Motor neuron (in vitro differentiated cells): ENCODE data around the gene PSMF1. TPM values are rescaled to one million over a fixed set of nuclear protein-coding genes. Genes with fewer than 3 reads are reported as not detected.

ENCODE experiments used
- ATAC-seq, 8 experiments: fragments of 200-7000 bp; cut with Tn5 transposase; replicated peaks in 6 of 8; 2 replicates each; pipeline ENCODE4 v1.8.0; 2021; ENCODE audit warnings: mild to moderate bottlenecking in 8 of 8, moderate library complexity in 8 of 8
- H3K27ac ChIP-seq, 2 donors: fragments of 250-450 bp; sonication (Bioruptor Pico); 2 replicates each; pipeline ENCODE4 v1.9.0; 2021; ENCODE audit warnings: antibody characterized with exemption in 2 of 2, mild to moderate bottlenecking in 2 of 2, moderate library complexity in 1 of 2
- H3K4me1 ChIP-seq, 2 donors: fragments of 250-450 bp; sonication (Bioruptor Pico); replicated peaks in 1 of 2; 2 replicates each; pipeline ENCODE4 v1.6.1; 2021; ENCODE audit warnings: antibody characterized with exemption in 2 of 2, mild to moderate bottlenecking in 2 of 2, moderate library complexity in 1 of 2
- H3K4me3 ChIP-seq, 5 donors: fragments of 250-450 bp; sonication (Bioruptor Pico); 2 replicates each; pipeline ENCODE4 v1.9.0; 2021; ENCODE audit warnings: antibody characterized with exemption in 5 of 5, mild to moderate bottlenecking in 5 of 5, moderate library complexity in 4 of 5
- whole genome bisulfite sequencing, 10 experiments: fragments of 450-650 bp; shearing (Covaris generic); methylation state at CpG; one replicate each; pipeline ENCODE4 v1.0.0; 2022; 5-methylcytosine and 5-hydroxymethylcytosine counted together
- in situ Hi-C, 9 experiments: fragments of 400-800 bp; cut with MboI; loops; one replicate each; pipeline ENCODE4 v1.15.0; 2021; ENCODE audit warnings: low sequenced_read_pairs in 9 of 9, low pct_unique_long_range_greater_than_20kb in 2 of 9; ENCODE audit not compliant: unreplicated experiment in 9 of 9
- total RNA-seq, 8 experiments: library from RNA; unstranded; fragments of 300-600 nt; gene quantifications; 2 replicates each; pipeline versions ENCODE4 v1.2.3 to v1.2.4, GENCODE V29; 2022

The PSMF1 gene
- total RNA-seq, 8 experiments from 2014 or later, result 26.2 to 59.1 (median 42.6) TPM

DNA sequence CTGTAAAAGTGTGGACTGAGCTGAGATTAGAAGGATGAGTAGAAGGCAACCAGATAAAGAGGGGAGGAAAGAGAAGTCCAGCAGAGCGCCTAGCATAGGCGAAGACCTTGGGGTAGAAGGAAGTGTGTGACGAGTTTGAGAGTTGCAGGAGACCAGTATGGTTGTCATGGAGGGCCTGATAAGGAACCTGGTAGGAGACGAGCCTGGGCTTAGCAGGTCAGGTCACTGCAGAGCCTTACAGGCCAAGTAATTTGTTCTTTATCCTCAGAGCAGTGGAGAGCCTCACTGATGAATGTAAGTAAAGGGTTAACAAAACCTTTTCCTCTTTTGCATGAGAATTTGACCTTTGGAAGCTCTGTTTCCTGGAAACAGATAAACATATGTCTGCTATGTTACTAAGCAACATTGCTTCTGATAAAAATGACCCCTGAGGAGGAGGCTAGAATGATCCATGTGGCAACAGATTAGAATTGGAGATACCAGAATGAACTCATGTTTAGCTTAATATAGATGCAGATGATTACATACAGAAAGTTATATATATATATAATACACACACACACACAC lies 69.3 kb downstream of the PSMF1 start:
- no peak for ATAC-seq
- H3K4me1 ChIP-seq, result peaks cover 0 to 3% of the 10 kb centered on the region in 2 donors
- in situ Hi-C loops, result no loop called here
- H3K4me3 ChIP-seq, result no peak overlapping the region
- H3K27ac ChIP-seq, result no peak overlapping the region
- 0 to 100% (median 60%) methylated on average over 1 to 4 of the region's 4 CpGs; no CpG with 5 or more reads in 3 of the 10 experiments for whole genome bisulfite sequencing, 10 experiments

DNA sequence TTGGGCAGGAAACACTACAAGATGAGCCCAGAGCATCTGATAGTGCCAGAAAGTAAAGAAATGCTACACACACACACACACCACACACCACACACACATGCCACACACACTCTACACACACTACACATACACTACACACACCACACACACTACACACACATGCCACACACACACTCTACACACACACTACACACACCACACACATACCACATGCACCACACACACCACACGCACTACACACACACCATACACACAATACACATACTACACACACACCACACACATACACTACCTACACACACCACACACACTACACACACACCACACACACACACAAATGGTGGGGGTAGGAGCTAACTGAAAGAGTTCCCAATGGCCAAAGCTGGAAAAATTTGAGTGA lies 69.9 kb downstream of the PSMF1 start:
- in situ Hi-C loops, result no loop called here
- H3K4me1 ChIP-seq, result peaks cover 0 to 3% of the 10 kb centered on the region in 2 donors
- 40 to 60% methylated on average over 1 of the region's 1 CpG; no CpG with 5 or more reads in 8 of the 10 experiments for WGBS, 10 experiments
- ATAC-seq, result no peak
- H3K27ac ChIP-seq, result no peak overlapping the region
- no peak overlapping the region for H3K4me3 ChIP-seq

DNA sequence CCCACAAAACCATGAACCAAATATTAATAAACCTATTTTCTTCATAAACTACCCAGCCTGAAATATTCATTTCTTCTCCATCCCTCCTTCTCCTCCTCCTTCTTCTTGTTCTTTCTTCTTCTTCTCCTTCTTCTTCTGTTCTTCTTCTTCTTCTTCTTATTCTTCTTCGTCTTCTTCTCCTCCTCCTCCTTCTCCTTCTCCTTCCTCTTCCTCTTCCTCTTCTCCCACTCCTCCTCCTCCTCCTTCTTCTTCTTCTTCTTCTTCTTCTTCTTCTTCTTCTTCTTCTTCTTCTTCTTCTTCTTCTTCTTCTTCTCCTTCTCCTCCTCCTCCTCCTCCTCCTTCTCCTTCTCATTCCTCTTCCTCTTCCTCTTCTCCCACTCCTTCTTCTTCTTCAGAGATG lies 71.4 kb downstream of the PSMF1 start:
- WGBS, 10 experiments, result 0 to 73% (median 23%) methylated on average over 1 of the region's 1 CpG; no CpG with 5 or more reads in 5 of the 10 experiments
- ATAC-seq, result no peak
- in situ Hi-C loops, result no loop called here

DNA sequence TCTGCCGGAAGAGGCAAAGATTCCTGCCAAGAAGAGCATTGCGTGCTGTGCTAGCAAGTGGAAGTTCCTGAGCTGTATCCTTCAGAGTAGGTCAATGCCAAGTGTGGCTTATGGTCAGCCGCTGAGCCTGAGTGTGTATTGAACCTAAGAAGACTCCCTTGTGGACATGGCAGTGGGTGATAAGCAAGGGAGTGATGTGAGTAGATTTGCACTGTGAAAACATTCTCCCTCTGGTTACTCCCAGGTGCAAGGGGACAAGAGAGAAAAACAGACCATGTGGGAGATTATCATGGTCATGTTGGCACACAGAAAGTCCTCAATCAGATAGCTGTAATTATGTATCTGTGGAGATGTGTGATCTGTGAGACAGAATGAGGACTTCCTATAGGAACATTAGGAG lies 72.4 kb downstream of the PSMF1 start:
- no peak for ATAC-seq
- H3K4me1 ChIP-seq, result no peaks in the 10 kb centered on the region
- no peak overlapping the region for H3K4me3 ChIP-seq
- no peak overlapping the region for H3K27ac ChIP-seq
- in situ Hi-C loops, result no loop called here
- 66 to 100% (median 83%) methylated on average over 1 to 2 of the region's 3 CpGs; no CpG with 5 or more reads in 3 of the 10 experiments for WGBS, 10 experiments

More for the DNA sequence above, 71.4 kb downstream of the PSMF1 start:
- no peak overlapping the region for H3K4me3 ChIP-seq
- no peaks in the 10 kb centered on the region for H3K4me1 ChIP-seq
- no peak overlapping the region for H3K27ac ChIP-seq

DNA sequence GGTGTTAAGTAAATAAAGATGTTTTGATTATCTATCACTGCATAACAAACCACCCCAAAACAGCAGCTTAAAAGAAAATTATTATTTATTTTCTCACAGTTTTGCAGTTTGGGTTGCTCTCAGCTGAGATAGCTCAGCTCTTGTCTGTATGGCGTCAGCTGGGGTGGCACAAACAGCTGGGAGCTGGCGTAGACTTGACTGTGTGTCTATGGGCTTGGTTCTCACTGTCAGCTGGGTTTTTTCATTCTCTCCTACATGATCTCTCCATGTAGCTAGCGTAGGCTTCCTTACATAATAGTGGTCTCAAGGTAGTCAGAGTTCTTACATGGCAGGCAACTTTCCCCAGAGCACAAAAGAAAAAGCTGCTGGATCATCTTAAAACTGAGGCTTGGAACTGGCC lies 72.9 kb downstream of the PSMF1 start:
- Histone ChIP-seq H3K27ac (no peak overlapping the region), H3K4me3 (no peak overlapping the region), H3K4me1 (no peaks in the 10 kb centered on the region)
- ATAC-seq, result peak in 1 of 8 experiments; percentile 35
- WGBS, 10 experiments, result 0 to 100% (median 48%) methylated on average over 1 to 3 of the region's 3 CpGs; no CpG with 5 or more reads in 2 of the 10 experiments
- in situ Hi-C loops, result no loop called here

DNA sequence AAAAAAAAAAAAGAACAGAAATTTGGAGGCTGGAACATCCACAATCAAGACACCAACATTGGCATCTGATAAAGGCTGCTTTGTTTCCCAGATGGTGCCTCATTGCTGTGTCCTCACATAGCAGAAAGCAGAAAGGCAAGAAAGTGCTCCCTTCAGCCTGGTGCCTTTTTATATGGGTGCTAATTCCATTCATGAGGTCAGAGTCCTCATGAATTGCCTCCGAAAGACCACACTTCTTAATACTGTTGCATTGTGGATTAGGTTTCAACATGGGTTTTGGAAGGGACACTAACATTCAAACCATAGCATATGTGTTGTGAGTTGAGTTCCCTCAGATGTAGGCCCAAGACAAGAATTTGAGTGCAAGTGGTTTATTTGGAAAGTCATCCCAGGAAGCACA lies 76.8 kb downstream of the PSMF1 start:
- WGBS, 10 experiments, result 80 to 100% methylated on average over 1 of the region's 1 CpG; no CpG with 5 or more reads in 8 of the 10 experiments
- H3K27ac ChIP-seq, result no peak overlapping the region
- ATAC-seq, result no peak
- in situ Hi-C loops, result no loop called here
- H3K4me3 ChIP-seq, result no peak overlapping the region
- H3K4me1 ChIP-seq, result no peaks in the 10 kb centered on the region

DNA sequence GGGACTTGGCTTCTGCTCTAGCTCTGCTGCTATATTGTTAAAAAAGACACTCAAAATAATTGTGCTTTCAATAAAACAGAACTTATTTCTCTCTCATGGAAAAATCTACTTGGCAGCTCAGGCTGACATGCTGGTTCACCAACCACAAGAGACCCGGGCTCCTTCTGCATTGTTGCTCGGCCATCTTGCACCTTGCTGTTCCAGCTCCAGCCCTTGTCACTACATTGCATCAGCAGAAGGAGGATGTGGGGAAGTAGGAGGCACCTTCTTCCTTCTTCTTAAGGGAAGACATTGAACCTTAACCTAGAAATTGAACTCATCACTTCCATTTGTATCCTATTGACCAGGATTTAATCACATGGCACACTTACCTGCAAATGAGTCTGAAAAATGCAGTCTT lies 78.2 kb downstream of the PSMF1 start:
- ATAC-seq, result no peak
- Histone ChIP-seq H3K27ac (no peak overlapping the region), H3K4me3 (no peak overlapping the region), H3K4me1 (no peaks in the 10 kb centered on the region)
- in situ Hi-C loops, result no loop called here
- 20 to 90% (median 57%) methylated on average over 1 to 2 of the region's 2 CpGs; no CpG with 5 or more reads in 3 of the 10 experiments for WGBS, 10 experiments

DNA sequence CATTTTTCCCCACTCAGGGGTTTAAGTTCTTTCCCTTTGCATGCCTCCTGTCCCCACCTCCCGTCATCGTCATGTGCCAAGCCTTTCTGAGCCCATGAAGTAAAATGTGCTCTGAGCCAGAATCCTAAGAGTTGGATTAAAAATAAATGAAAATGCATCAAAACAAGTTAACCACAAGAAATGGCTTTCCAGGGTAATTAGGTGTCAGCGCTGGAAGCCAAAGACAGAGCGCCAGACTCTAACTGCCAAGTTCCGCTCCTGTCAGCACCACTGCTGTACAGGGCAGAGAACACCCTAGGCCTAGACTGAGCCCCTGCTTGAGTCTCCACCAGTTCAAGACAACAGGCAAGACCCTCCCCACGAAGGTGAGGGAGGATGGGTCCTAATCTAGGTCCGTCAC lies 79.4 kb downstream of the PSMF1 start:
- Histone ChIP-seq H3K4me1 (no peaks in the 10 kb centered on the region), H3K27ac (no peak overlapping the region), H3K4me3 (no peak overlapping the region)
- in situ Hi-C loops, result no loop called here
- ATAC-seq, result no peak
- 0 to 100% (median 76%) methylated on average over 1 to 7 of the region's 7 CpGs; no CpG with 5 or more reads in 2 of the 10 experiments for WGBS, 10 experiments

DNA sequence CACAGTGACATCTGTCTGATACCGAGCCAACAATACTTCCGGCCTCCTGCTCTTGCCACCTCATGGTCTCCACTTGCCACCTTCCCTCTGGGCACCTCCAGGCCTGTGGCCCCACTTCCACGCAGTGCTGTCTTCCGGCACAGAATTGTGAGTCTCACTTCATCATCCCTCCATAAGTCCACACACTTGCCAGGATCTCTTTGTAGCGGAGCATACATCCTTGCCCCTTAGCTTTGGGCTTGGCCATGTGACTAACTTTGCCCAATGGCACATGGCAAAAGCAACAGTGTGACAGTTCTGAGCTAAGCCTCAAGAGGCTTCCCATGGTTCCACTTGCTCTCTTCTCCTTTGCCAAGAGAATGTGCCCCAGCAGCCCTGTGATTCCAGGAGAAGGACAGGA lies 80.3 kb downstream of the PSMF1 start:
- ATAC-seq, result no peak
- H3K27ac ChIP-seq, result no peak overlapping the region
- H3K4me3 ChIP-seq, result no peak overlapping the region
- 10 to 95% (median 82%) methylated on average over 2 to 3 of the region's 5 CpGs; no CpG with 5 or more reads in 5 of the 10 experiments for WGBS, 10 experiments
- no peaks in the 10 kb centered on the region for H3K4me1 ChIP-seq
- in situ Hi-C loops, result no loop called here

DNA sequence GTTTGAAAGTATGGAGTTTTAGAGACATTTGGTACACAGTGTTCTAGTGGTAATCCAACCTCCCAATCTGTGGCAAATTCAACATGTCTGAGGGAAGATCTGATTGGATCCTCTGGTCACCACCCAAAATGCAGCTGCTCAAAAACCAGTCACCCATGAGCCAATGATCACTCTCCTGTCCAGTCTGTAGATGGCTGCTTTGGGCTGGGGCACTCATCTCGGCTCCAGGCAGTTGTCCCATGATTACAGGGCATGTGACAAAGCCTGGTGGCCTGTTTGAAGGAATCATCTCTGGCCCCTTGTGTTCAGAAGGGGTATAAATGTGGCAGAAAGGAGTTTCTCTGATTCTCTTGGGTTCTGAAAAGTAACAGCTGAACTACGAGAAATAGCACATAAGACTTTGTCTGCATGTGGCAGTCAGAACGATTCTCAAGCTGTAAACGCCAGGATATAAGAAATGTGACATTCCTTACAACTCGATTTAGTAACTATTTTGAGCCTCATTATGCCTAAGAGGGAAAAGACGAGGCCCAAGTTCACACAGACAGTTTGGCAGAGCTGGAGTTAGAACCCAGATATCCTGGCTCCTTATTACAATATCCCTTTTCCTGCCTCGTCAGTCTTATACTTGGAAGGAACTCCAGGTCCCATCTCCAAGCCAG lies 80.9 kb downstream of the PSMF1 start:
- Histone ChIP-seq H3K4me3 (no peak overlapping the region), H3K4me1 (no peaks in the 10 kb centered on the region), H3K27ac (no peak overlapping the region)
- peak in 3 of 8 experiments; percentile 24 to 54 (median 30) for ATAC-seq
- in situ Hi-C loops, result no loop called here
- WGBS, 10 experiments, result 0 to 100% (median 65%) methylated on average over 1 to 6 of the region's 7 CpGs

DNA sequence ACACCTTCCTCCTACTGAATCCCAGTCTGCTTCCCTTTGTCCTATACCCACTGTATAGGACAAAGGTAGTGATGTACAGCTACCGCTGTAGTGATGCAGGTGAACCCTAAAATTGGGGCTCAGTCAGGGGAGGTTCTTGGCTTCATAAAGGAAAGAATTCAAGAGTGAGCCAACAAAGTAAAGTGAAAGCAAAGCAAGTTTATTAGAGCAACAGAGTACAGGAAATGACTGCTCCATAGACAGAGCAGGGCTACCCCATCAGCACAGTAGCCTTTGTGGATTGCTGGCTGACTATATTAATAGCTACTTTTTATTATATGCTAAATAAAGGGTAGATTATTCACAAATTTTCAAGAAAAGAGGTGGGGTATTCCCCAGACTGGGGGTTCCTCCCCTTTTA lies 81.6 kb downstream of the PSMF1 start:
- Histone ChIP-seq H3K27ac (no peak overlapping the region), H3K4me3 (no peak overlapping the region), H3K4me1 (no peaks in the 10 kb centered on the region)
- in situ Hi-C loops, result loop anchor here in 3 of 9 experiments (25.0 kb wide), 1 partner anchor 388 kb away; no protein-coding TSS in a partner anchor
- ATAC-seq, result no peak
- WGBS, 10 experiments, result 0 to 100% (median 100%) methylated on average over 1 of the region's 1 CpG; no CpG with 5 or more reads in 5 of the 10 experiments

DNA sequence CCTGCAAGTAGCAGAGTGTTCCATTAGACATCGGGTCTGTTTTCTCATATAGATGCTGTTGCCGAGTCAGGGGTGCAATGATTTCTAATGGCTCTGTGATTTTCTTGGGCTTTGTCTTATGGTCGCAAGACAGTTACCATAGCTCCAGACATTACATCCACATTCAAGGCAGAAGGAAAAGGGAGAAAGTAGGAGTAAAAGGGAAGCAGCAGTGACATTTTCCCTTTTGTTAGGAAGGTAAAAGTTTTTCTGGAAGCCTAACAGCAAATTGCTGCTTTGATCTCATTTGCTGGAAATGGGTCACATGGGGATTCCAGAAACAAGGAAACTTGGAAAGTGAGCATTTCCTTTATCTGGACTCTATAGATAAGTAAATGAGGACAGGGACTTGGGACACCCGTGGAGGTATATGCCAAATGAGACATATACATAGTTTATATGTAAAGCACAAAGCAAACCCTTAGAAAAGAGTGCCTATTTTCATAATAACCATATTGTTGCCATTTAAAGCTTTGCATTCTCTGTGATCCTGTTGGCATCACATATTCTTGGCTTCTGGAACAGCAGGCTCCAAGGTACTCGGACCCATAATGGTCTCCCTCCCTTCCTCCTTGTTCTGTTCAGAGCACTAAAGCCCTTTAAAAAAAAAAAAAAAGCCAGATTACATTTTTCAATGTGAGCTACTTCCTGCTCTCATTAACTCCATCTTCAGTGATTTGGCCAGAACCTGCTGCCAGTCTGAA lies 84.5 kb downstream of the PSMF1 start, which contains the start of gene C20orf202:
C20orf202 (plus strand) TSS at position 693 of the 743 bp plus-strand sequence. CDS start 132 bp downstream, outside the sequence.
- no peak for ATAC-seq
- 20 to 84% (median 60%) methylated on average over 1 to 5 of the region's 5 CpGs for WGBS, 10 experiments
- H3K4me3 ChIP-seq, result no peak within 1 kb of the TSS
- H3K27ac ChIP-seq, result no peak within 1 kb of the TSS
- in situ Hi-C loops, result loop anchor here in 3 of 9 experiments (25.0 kb wide), 1 partner anchor 391 kb away; no protein-coding TSS in a partner anchor
- no peaks in the 10 kb centered on the region for H3K4me1 ChIP-seq

DNA sequence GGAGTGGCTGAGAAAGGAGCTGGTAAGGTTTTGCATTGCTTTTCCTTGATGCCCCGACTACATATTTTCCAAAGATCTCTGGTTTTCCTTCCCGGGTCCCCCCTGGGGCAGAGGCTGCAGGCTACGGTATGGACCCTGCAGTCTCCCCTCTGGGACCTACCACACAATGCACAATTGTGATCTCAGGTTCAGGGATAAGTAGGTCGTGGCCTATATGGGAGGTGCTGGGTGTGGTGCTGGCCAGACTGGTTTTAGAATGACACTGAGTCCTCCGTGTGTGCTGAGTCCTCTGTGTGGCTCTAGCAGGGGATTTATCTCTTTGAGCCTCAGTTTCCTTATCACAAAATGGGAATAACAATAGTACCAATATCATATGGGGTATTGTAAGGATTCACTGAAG lies 85.2 kb downstream of the PSMF1 start:
- WGBS, 10 experiments, result 0 to 75% (median 60%) methylated on average over 1 to 4 of the region's 5 CpGs; no CpG with 5 or more reads in 3 of the 10 experiments
- ATAC-seq, result no peak

More for the DNA sequence above, 85.2 kb downstream of the PSMF1 start:
- in situ Hi-C loops, result loop anchor here in 3 of 9 experiments (25.0 kb wide), 1 partner anchor 391 kb away; no protein-coding TSS in a partner anchor
- Histone ChIP-seq H3K27ac (no peak overlapping the region), H3K4me3 (no peak overlapping the region), H3K4me1 (no peaks in the 10 kb centered on the region)
